Prostate gland (tissue), 2 donors: ENCODE results near the gene PBRM1. TPM values are rescaled to one million over a fixed set of nuclear protein-coding genes. Genes with fewer than 3 reads are reported as not detected.
"Not testable (repeated sequence)": the region's sequence is repeated elsewhere in the genome, so short reads cannot be mapped to it uniquely, and the experiment has no call there.

ENCODE experiments used
- DNase-seq: peaks from one replicate; pipeline ENCODE4 v3.0.0-alpha.2; 2019; ENCODE audit warnings: low spot score
- H3K27ac ChIP-seq, 2 donors: fragments of 200-600 bp; sonication (generic); 2 replicates each; pipeline ENCODE4 v1.5.1; 2017 to 2019
- H3K27me3 ChIP-seq: fragments of 200-600 bp; sonication (generic); replicated peaks from 2 replicates; pipeline ENCODE4 v1.5.1; 2019; ENCODE audit not compliant: insufficient read depth
- H3K36me3 ChIP-seq, 2 donors: fragments of 200-600 bp; sonication (generic); 1 replicate in 1 of 2; 2 replicates in 1 of 2; pipeline versions ENCODE4 v1.5.1 to v1.8.1; 2017 to 2019
- H3K4me1 ChIP-seq: fragments of 200-600 bp; sonication (generic); replicated peaks from 2 replicates; pipeline ENCODE4 v1.5.1; 2019
- H3K4me3 ChIP-seq, 2 donors: fragments of 200-600 bp; sonication (generic); 2 replicates each; pipeline ENCODE4 v1.5.1; 2017 to 2019
- H3K9me3 ChIP-seq: fragments of 200-600 bp; sonication (generic); 2 replicates; pipeline ENCODE4 v1.5.1; 2017
- CTCF ChIP-seq, 4 experiments: fragments of 200-600 bp in 2 of 4; fragments of 450-650 bp in 2 of 4; sonication (generic) in 2 of 4; IDR thresholded peaks; 1 replicate in 3 of 4; 2 replicates in 1 of 4; pipeline ENCODE4 v1.5.1; 2016 to 2019; ENCODE audit warnings: antibody characterized with exemption in 4 of 4, mild to moderate bottlenecking in 2 of 4, moderate library complexity in 2 of 4
- POLR2A ChIP-seq: fragments of 450-650 bp; IDR thresholded peaks from one replicate; pipeline ENCODE4 v1.6.1; 2016; ENCODE audit warnings: antibody characterized with exemption, mild to moderate bottlenecking
- POLR2AphosphoS5 ChIP-seq: sonication (generic); formaldehyde crosslinking; IDR thresholded peaks from one replicate; pipeline ENCODE4 v1.6.1; 2017; ENCODE audit warnings: antibody characterized with exemption
- WGBS: methylation state at CpG from one replicate; pipeline ENCODE4 v1.1.5; 2018; 5-methylcytosine and 5-hydroxymethylcytosine counted together
- intact Hi-C: fragments of 100-400 bp; cut with DNase I; formaldehyde crosslinking; loops from one replicate; pipeline ENCODE4 v1.14.2; 2022
- total RNA-seq, 2 donors: library from RNA; depleted of rRNA; stranded (reverse); fragments of >200 nt; gene quantifications; one replicate each; pipeline ENCODE4 v1.1.0, GENCODE V29; 2016

PBRM1 gene
- total RNA-seq = 10 to 100 TPM; 72.5 to 77.5 TPM

- WGBS = under 1% methylated on average over 76 of the region's 82 CpGs
- peak; percentile 92 for DNase-seq
- peaks cover 3% of the 10 kb centered on the region for H3K4me1 ChIP-seq
- peak within 1 kb of the TSS; percentile 93 to 99 for H3K27ac ChIP-seq
- intact Hi-C loops = loop anchor here (10.0 kb wide), 2 partner anchors 151 to 211 kb away; partner anchors contain the start of genes NT5DC2 and UQCC5
- peaks cover 12 to 20% of the 10 kb centered on the region in 2 donors for H3K36me3 ChIP-seq
- peak within 1 kb of the TSS; percentile 64 to 86 for H3K4me3 ChIP-seq
- TF ChIP-seq POLR2AphosphoS5 (peak; percentile 96), CTCF (IDR thresholded peaks at IDR 0.05) (no peak), POLR2A (peak; percentile 89)
- H3K9me3 ChIP-seq = no peaks in the 10 kb centered on the region
- H3K27me3 ChIP-seq = no peaks in the 10 kb centered on the region
These were observed at the start of gene PBRM1, which contains the start of gene GNL3 for GRCh38 chr3:52685709-52686691. TSS of gene PBRM1 (minus strand) at chr3:52685913. TSS of gene GNL3 (plus strand) at chr3:52686032. CDS start at chr3:52686093, 61 bp downstream.

- H3K36me3 ChIP-seq = peaks cover 0 to 6% of the 10 kb centered on the region in 2 donors
- no peak for DNase-seq
- no peak overlapping the region for H3K4me3 ChIP-seq
- no peaks in the 10 kb centered on the region for H3K4me1 ChIP-seq
- no peak overlapping the region for H3K27ac ChIP-seq
- 91% methylated on average over 10 of the region's 10 CpGs for WGBS
- intact Hi-C loops = no loop called here
- H3K27me3 ChIP-seq = no peaks in the 10 kb centered on the region
- no peak for TF ChIP-seq POLR2A
- no peak for TF ChIP-seq POLR2AphosphoS5
- no peak for TF ChIP-seq CTCF (IDR thresholded peaks at IDR 0.05)
- no peaks in the 10 kb centered on the region for H3K9me3 ChIP-seq
These were observed 47.7 kb upstream of the PBRM1 start for GRCh38 chr3:52733256-52733891.

GRCh38 chr3:52731590-52731989 is 45.9 kb upstream of the PBRM1 start:
- H3K4me3 ChIP-seq = no peak overlapping the region
- no peaks in the 10 kb centered on the region for H3K9me3 ChIP-seq
- H3K27me3 ChIP-seq = no peaks in the 10 kb centered on the region
- DNase-seq = no peak
- intact Hi-C loops = no loop called here
- WGBS = 97% methylated on average over 14 of the region's 14 CpGs
- H3K27ac ChIP-seq = no peak overlapping the region
- TF ChIP-seq CTCF (IDR thresholded peaks at IDR 0.05) (no peak), POLR2AphosphoS5 (no peak), POLR2A (no peak)
- peaks cover 0 to 6% of the 10 kb centered on the region in 2 donors for H3K36me3 ChIP-seq
- H3K4me1 ChIP-seq = no peaks in the 10 kb centered on the region

- H3K4me3 ChIP-seq = no peak overlapping the region
- H3K27me3 ChIP-seq = no peaks in the 10 kb centered on the region
- H3K27ac ChIP-seq = no peak overlapping the region
- intact Hi-C loops = no loop called here
- no peak for DNase-seq
- H3K9me3 ChIP-seq = no peaks in the 10 kb centered on the region
- H3K36me3 ChIP-seq = peaks cover 0 to 3% of the 10 kb centered on the region in 2 donors
- TF ChIP-seq POLR2AphosphoS5 (no peak), CTCF (IDR thresholded peaks at IDR 0.05) (no peak), POLR2A (no peak)
- no peaks in the 10 kb centered on the region for H3K4me1 ChIP-seq
These were observed 45.0 kb upstream of the PBRM1 start for GRCh38 chr3:52730681-52731080.

GRCh38 chr3:52728753-52729152 is 43.0 kb upstream of the PBRM1 start:
- H3K36me3 ChIP-seq, intact Hi-C loops: not testable (repeated sequence)
- 64% methylated on average over 3 of the region's 3 CpGs for WGBS

More at GRCh38 chr3:52728753-52729152, 43.0 kb upstream of the PBRM1 start:
- not testable (repeated sequence) for H3K27me3 ChIP-seq, H3K4me3 ChIP-seq, H3K4me1 ChIP-seq, H3K9me3 ChIP-seq, DNase-seq, H3K27ac ChIP-seq
